Measurements from ENCODE around the gene MED15. TPM values are rescaled to one million over a fixed set of nuclear protein-coding genes. Genes with fewer than 3 reads are reported as not detected.
"Not testable (repeated sequence)": the region's sequence is repeated elsewhere in the genome, so short reads cannot be mapped to it uniquely, and the experiment has no call there.

Gene MED15
- polyA plus RNA-seq, 1 experiment, result 17.3 TPM

- TF ChIP-seq CTCF (IDR thresholded peaks at IDR 0.05; ENCODE audit: low read depth, low read length), result no peak
- H3K9me3 ChIP-seq (ENCODE audit: control insufficient read depth, insufficient read depth, low read length), result no peaks in the 10 kb centered on the region
- no peak overlapping the region for H3K4me3 ChIP-seq (ENCODE audit: low read depth, low read length)
- CTCF ChIA-PET, result interaction anchor here (1.8 kb wide), 1 partner anchor 10 kb away, joined by 6 read pairs; no protein-coding TSS in a partner anchor
- POLR2A ChIA-PET, result no interaction called here
- DNase-seq (ENCODE audit: low read depth, low spot score), result no peak
- H3K27ac ChIP-seq (ENCODE audit: low read depth, low read length), result no peak overlapping the region
- H3K27me3 ChIP-seq (ENCODE audit: control insufficient read depth, insufficient read depth, low read length), result no peaks in the 10 kb centered on the region
These were observed 40.6 kb upstream of the MED15 start for GRCh38 chr22:20466659-20467379.

DNA sequence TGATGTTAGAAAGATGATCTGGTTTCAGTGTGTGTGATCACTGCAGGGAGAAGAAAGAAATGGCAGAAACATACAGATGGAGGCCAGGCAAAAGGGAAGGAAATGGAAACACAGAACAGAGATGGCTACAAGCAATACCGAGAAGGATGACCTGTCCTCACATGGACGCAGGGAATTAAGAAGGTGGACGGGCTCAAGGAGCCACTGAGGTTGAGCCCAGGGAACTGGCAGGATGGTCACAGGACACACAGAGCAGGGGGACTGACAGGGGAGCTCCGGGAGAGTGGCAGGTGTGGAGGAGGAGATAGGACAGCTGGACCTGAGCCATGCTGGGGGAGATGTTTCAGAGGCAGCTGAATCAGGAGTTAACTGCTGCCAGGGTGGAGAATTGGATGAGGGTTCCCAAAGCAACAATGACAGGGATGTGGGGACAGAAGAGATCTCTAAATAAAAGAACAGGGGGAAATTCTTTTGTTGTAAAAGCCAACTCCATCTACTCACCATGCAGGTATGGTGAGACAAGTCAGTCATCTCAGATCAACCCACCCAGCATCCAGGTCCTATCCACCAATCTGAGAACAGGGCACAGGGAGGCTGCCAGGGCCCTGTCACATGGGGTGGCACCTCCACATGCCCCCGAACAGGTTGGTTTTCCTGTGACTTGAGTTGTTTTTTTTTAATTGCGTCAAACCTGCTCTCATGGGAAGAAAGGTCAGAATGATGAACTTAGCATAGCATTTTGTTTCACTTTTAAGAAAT is 38.1 kb upstream of the MED15 start:
- DNase-seq (ENCODE audit: low read depth, low spot score), result no peak
- no peak overlapping the region for H3K4me3 ChIP-seq (ENCODE audit: low read depth, low read length)
- TF ChIP-seq CTCF (IDR thresholded peaks at IDR 0.05; ENCODE audit: low read depth, low read length), result no peak
- CTCF ChIA-PET, result no interaction called here
- H3K27me3 ChIP-seq (ENCODE audit: control insufficient read depth, insufficient read depth, low read length), result no peaks in the 10 kb centered on the region
- no peaks in the 10 kb centered on the region for H3K9me3 ChIP-seq (ENCODE audit: control insufficient read depth, insufficient read depth, low read length)
- no peak overlapping the region for H3K27ac ChIP-seq (ENCODE audit: low read depth, low read length)
- POLR2A ChIA-PET, result no interaction called here

- H3K27me3 ChIP-seq (ENCODE audit: control insufficient read depth, insufficient read depth, low read length); H3K27ac ChIP-seq (ENCODE audit: low read depth, low read length); POLR2A ChIA-PET; CTCF ChIA-PET; DNase-seq (ENCODE audit: low read depth, low spot score); H3K4me3 ChIP-seq (ENCODE audit: low read depth, low read length); H3K9me3 ChIP-seq (ENCODE audit: control insufficient read depth, insufficient read depth, low read length): not testable (repeated sequence)
These were observed 36.9 kb upstream of the MED15 start for GRCh38 chr22:20470525-20470924.

DNA sequence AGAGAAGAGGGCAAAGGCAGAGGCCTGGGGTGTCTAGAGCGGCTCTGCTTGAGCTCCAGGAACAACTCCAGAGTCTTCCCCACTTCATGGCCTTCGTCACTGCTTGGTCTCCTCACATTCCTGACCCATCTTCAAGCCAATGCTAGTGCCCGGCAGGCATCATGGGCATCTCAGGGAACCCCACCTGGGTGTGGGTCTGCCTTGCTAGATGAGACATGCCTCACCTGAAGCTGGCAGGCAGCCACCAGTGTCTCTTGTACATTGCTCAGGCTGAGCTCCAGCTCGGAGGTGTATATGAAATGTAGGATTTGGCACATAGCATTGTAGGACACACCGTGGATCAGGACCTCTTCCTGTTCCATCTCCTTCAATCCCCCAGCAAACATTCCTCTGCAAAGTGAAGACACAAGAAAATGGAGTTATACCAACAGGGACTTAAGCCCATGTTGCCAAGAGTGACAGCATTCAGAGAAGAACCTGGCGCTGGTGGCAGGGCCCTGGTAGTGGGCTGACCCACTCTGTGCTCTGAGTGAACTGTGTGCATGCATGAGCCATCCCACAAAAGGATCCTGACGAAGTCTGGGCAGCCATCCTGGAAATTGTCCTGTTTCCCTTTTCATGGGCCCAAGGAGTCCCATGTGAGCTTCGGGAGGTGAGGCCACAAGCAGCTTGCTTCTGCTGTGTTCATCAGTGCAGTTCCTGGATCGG is 36.1 kb upstream of the MED15 start:
- no peak overlapping the region for H3K27ac ChIP-seq (ENCODE audit: low read depth, low read length)
- no peaks in the 10 kb centered on the region for H3K27me3 ChIP-seq (ENCODE audit: control insufficient read depth, insufficient read depth, low read length)
- ChIA-PET CTCF (no interaction called here), POLR2A (no interaction called here)
- DNase-seq (ENCODE audit: low read depth, low spot score), result no peak
- H3K4me3 ChIP-seq (ENCODE audit: low read depth, low read length), result no peak overlapping the region
- no peaks in the 10 kb centered on the region for H3K9me3 ChIP-seq (ENCODE audit: control insufficient read depth, insufficient read depth, low read length)
- no peak for TF ChIP-seq CTCF (IDR thresholded peaks at IDR 0.05; ENCODE audit: low read depth, low read length)

GRCh38 chr22:20472629-20473442 is 34.6 kb upstream of the MED15 start:
- no peak overlapping the region for H3K4me3 ChIP-seq (ENCODE audit: low read depth, low read length)
- POLR2A ChIA-PET, result no interaction called here
- no peak for TF ChIP-seq CTCF (IDR thresholded peaks at IDR 0.05; ENCODE audit: low read depth, low read length)
- no peaks in the 10 kb centered on the region for H3K27me3 ChIP-seq (ENCODE audit: control insufficient read depth, insufficient read depth, low read length)
- H3K27ac ChIP-seq (ENCODE audit: low read depth, low read length), result no peak overlapping the region
- DNase-seq (ENCODE audit: low read depth, low spot score), result no peak
- H3K9me3 ChIP-seq (ENCODE audit: control insufficient read depth, insufficient read depth, low read length), result no peaks in the 10 kb centered on the region
- CTCF ChIA-PET, result no interaction called here
